Cardiac fibroblast (primary cell): ENCODE data around the gene EIF1AD.
"Not testable (repeated sequence)": the region's sequence is repeated elsewhere in the genome, so short reads cannot be mapped to it uniquely, and the experiment has no call there.

Experiments used
- DNase-seq, 2 donors: peaks; one replicate each; pipeline versions ENCODE4 v3.0.0 to v3.0.0-alpha.2; 2010; ENCODE audit warnings: low read depth in 2 of 2
- H3K4me3 ChIP-seq, 2 donors: replicated peaks in 1 of 2; 1 replicate in 1 of 2; 2 replicates in 1 of 2; pipeline ENCODE4 v1.5.1; 2011; ENCODE audit warnings: low read depth in 2 of 2, low read length in 2 of 2, mild to moderate bottlenecking in 2 of 2, moderate library complexity in 1 of 2
- TF ChIP-seq, protein P1 (sequence below): IDR thresholded peaks from one replicate; pipeline ENCODE4 v1.5.1; 2011; ENCODE audit warnings: low read depth, mild to moderate bottlenecking, low read length, inconsistent platforms

Gene EIF1AD

DNA sequence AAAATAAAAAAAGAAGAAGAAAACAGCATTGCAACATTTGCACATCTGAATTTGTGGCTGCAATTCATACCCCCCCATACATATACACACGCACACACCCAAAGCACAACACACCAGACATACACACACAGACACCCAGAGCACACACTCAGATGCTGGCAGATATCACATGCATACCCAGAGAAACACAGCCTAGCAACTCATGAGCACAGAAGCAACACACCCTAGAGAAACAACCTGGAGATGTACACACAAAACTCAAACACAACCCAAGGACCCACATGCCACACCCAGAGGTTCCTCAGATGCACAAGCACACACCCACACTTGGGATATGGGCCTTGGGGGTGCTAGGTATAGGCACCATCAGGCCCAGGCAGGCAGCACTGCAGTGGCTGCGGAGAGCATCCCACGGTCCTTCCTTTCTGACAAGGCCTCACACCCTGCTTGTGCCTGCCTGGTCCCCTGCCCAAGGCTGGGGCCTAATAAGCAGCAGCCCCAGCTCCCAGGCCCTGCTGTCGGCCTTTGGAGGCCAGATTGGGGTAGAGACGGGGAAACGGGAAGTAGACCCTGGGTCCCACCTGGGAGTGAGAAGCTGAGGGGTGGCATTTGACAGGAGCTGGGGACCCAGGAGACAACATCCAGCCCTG, 13.0 kb upstream of the EIF1AD start:
- TF ChIP-seq, protein P1, sequence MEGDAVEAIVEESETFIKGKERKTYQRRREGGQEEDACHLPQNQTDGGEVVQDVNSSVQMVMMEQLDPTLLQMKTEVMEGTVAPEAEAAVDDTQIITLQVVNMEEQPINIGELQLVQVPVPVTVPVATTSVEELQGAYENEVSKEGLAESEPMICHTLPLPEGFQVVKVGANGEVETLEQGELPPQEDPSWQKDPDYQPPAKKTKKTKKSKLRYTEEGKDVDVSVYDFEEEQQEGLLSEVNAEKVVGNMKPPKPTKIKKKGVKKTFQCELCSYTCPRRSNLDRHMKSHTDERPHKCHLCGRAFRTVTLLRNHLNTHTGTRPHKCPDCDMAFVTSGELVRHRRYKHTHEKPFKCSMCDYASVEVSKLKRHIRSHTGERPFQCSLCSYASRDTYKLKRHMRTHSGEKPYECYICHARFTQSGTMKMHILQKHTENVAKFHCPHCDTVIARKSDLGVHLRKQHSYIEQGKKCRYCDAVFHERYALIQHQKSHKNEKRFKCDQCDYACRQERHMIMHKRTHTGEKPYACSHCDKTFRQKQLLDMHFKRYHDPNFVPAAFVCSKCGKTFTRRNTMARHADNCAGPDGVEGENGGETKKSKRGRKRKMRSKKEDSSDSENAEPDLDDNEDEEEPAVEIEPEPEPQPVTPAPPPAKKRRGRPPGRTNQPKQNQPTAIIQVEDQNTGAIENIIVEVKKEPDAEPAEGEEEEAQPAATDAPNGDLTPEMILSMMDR: no peak
- no peak overlapping the region for H3K4me3 ChIP-seq
- DNase-seq: peak in 1 of 2 donors; percentile 14

GRCh38 chr11:66013762-66014100, 11.8 kb upstream of the EIF1AD start:
- TF ChIP-seq, protein P1: no peak
- DNase-seq: no peak
- no peak overlapping the region for H3K4me3 ChIP-seq

- TF ChIP-seq, protein P1: no peak
- H3K4me3 ChIP-seq: no peak overlapping the region
- no peak for DNase-seq
These were observed 11.2 kb upstream of the EIF1AD start for GRCh38 chr11:66012946-66013761.

DNA sequence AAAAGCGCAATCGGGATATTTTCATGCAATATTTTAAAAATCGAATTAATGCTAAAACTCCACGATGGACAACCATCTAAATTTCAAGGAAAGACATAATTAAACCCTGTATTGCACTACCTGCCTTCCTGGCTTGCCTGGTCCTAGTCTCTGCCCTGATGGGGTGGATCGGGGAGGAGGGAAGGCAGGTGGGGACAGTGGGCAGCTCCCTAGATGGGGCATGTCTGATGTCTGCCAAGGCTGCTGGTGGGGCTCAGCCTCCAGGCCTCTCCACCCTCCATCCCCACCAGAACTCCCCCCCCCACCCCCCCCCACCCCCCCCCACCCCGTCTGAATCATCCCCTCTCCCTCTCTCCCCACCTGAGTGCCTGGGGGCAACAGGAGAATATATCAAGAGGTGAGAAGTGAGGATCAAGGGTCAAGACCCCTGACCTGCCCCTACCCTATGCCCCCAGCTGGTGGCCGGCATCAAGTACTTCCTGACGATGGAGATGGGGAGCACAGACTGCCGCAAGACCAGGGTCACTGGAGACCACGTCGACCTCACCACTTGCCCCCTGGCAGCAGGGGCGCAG, 10.5 kb upstream of the EIF1AD start:
- no peak for DNase-seq
- TF ChIP-seq, protein P1: no peak
- no peak overlapping the region for H3K4me3 ChIP-seq

- H3K4me3 ChIP-seq: no peak within 1 kb of the TSS
- DNase-seq: no peak
- TF ChIP-seq, protein P1: no peak
These were observed 9.9 kb upstream of the EIF1AD start, which contains the start of gene CST6 for GRCh38 chr11:66011785-66012303. TSS of gene CST6 (plus strand) at chr11:66012008. CDS start at chr11:66012045, 37 bp downstream.

DNA sequence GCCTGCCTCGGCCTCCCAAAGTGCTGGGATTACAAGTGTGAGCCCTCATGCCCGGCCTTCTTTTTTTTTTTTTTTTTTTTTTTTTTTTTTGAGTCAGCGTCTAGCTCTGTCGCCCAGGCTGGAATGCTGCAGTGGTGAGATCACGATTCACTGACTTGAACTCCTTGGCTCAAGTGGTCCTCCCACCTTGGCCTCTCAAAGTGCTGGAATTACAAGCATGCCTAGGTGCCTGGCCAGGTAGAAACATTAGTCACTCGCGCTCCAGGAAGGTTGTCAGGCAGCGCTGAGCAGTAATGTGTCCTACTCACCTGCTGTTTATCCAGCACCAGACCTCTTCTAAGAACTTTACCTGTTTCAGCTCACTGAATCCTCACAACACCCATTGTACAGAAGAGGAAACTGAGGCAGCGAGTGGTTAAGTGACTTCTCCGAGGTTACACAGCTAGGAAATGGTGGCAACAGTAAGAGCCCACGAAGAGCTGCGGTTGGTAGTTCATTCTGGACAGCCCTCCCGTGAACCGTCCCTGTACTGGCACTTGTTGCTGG, 9.4 kb upstream of the EIF1AD start:
- no peak overlapping the region for H3K4me3 ChIP-seq
- TF ChIP-seq, protein P1: no peak
- peak; percentile 47 to 78 for DNase-seq

- not testable (repeated sequence) for DNase-seq, H3K4me3 ChIP-seq
These were observed 8.1 kb upstream of the EIF1AD start for GRCh38 chr11:66010036-66010435.
